Measurements from ENCODE around the gene AMBP.

AMBP gene

DNA sequence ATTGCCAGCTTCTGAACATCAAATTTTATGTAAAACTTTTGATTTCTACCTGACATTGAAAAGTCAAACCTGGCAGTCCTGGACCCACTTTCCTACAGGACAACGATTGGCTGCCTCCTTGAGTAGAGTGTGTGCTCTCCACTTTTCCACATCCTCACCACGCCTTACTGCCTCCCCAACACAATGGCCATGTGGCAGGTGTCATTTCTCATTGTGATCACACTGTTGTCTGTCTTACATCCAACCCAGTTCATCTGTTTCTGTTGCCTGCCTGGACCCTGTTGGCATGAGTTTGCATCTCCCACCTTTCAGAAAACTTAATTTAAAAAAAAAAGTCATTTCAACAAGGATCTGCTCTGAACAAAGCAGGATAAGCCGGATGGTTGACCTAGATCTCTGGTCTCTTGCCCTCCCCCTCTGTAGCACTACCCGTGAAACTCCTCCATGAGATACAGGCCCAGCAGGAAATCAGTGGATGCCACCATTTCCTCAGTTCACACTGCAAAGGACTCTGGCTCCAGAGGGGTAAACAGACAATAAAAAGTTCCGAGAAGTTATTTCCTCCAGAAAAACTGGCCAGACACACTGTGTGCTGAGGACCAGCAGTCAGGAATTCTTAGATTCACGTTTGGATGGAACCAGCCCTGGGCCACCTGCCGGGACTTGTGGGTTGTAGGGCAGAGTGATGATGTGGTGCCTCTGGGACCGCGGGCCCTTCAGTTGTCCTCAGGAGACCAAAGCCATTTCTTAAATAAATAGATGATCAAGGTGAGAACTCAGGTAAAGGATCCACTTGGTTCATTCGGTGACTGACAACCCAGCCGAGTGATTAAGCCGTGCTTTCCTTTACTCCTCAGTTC is 48.6 kb downstream of the AMBP start:
- DNase-seq, result no peak

DNA sequence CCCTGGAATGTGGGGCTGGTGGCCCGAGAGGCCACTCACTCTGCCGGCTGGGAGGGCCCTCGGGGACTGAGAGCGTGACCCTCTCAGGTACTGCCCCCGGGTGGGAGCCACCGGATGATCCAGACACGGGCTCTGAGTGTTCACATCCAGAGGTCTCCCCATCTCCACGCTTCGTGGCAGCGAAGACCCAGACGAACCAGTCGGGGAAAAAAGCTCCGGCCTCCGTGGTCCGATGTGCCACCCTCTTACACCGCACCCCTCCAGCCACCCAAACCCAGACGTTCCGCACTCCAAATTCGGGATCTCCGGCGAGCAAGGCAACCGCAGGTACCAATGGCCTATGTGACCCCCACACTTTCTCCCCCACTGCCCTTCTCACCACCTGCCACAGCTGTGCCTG is 49.5 kb downstream of the AMBP start:
- no peak for DNase-seq

DNA sequence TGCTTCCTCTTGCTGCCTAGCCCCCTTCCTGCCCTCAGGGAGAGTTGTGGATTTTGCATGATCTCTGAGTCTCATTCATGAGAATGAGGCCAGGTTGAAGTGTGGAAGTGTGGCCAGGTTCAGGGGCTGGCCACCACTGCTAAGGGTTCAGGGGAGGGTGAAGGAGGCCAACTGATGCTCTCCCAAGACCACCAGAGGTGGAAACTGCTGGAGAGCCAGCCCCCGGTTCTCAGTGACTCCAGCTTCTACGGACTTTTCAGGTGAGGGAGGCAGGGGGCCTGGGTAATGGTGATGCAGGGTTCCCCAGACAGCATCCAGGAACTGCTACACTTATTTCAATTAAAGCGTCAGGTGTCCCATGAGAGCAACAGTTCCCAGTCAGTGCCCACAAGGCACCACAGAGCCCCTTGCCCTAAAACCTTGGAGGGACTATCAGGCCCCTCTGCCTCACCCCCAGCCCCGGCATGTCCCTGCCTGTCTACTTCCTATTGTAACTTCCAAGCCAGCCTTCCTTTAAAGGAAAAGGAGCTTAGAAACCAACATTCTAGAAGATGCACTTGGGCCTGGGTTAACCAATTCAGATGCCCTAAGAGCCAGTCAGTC is 50.1 kb downstream of the AMBP start:
- DNase-seq, result no peak

DNA sequence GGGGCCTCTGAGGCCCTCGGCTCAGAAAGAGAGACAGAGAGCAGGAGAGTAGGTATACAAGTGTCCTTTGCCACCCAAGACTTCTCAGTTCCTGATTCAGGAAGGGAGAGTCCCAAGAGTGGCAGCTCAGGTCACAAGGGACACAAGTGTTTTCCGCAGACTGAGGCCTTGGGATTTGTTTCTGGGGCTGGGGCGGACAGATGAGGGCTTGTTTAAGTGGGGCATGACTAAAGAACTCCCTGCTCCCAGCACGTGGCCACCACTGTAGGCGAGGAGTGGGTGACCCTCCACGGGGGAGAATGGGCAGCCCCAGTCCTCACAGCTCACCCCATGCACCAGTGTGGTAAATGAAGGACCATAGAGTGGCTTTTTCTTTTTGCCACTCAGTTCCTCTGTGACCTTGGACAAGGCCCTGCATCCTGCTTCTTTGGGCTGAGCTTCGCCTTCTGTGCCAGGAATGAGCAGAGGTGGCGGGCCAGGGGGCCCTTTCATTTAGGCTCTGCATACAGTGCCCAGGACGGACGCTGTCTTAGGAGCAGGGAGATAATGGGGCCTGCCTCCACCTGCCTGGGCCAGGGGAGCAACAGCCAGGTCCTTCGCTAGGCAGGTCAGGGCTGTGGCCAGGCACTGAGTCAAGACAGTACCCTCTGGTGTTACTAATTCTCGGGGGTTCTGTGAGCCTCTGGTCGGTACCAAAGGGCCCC is 50.8 kb downstream of the AMBP start:
- DNase-seq, result no peak

DNA sequence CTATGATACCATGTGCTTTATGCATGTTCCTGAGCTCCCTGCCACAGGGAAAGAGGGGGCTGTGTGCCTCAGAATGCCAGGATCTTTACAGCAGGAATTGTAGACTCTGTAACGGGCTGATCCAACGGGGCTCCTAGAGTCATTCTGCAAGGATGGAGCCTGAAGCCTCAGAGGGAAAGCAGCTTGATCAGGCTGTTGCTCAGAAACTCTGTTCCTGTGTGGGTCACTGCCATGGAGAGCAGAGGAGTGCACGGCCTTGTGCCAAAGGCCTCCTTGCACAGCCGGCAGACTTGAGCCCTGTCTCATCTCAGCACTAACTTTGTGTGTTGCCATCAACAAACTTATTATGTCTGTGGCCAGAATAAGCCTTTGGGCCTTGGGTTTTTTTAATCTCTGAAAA is 51.8 kb downstream of the AMBP start:
- no peak for DNase-seq

DNA sequence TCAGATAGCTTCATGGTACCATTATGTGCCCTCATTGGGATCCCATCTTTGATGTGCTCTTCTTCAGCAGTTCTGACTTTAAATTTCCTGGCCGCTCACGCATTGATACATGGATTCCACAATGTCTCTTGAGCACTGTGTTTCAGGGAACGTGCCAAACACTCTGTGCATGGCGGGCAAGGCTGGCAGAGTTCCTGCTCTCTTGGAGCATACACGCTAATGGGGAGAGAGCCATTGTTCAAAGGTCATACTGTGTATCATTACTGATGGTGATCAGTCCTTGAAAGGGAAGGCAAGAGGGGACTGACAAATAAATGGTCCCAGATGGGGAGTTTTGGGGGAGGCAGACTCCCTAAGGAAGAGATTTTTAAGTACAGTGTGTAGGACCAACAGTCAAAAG is 52.3 kb downstream of the AMBP start:
- no peak for DNase-seq

DNA sequence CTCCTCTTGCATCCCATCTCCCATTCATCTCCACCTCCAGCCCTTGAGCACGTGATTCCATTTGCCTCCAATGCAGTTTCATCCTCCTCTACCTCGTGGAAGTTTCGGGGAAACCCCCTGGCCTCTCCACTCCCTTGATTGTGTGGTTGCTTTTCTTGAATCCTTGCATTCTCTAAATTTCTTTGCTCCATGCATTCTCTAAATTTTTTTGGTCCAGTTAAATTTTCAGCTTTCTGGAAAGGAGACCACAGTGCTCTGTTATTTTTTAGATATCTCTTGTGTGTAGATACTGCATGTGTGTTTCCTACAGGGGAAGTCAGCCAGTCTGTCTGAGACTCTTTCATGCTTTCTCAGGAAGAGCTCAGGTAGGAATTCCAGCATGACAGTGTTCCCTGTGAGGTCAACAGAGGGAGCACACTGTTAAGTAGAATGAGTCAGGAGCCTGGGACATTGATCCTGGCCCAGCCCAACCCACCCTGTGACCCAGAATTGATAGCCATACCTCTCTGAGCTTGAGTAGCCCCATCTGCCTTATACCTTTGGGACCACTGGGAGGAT is 52.8 kb downstream of the AMBP start:
- no peak for DNase-seq

DNA sequence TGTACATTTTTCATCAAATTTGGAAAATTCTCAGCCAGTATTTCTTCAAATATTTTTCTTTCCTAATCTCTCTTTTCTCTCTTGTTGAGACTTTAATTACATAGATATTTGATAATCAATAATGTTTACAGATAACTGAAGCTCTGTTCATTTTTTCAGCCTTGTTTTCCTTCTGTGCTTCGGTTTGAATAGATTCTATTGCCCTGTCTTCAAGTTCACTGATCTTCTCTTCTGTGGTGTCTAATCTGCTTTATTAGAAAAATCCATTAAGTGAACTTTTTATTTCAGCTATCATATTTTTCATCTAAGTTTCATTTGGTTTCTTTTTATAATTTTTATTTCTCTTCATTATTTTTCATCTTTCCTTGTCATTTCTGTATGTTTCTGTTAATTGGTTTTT is 54.1 kb downstream of the AMBP start:
- DNase-seq, result no peak

DNA sequence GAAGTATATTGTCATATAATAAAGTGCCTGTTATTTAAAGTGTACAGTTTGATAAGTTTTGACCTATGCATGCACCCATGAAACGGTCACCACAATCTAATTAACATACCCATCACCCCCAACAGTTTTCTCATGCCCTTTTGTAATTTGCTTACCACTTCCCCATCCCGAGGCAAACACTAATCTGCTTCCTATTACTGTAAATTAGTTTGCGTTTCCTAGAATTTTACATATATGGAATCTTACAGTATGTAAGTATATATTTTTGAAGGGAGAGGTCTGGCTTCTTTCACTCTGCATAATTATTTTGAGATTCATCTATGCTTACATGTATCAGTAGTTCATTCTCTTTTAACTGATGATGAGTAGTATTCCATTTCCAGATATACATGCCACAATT is 56.5 kb downstream of the AMBP start:
- no peak for DNase-seq

DNA sequence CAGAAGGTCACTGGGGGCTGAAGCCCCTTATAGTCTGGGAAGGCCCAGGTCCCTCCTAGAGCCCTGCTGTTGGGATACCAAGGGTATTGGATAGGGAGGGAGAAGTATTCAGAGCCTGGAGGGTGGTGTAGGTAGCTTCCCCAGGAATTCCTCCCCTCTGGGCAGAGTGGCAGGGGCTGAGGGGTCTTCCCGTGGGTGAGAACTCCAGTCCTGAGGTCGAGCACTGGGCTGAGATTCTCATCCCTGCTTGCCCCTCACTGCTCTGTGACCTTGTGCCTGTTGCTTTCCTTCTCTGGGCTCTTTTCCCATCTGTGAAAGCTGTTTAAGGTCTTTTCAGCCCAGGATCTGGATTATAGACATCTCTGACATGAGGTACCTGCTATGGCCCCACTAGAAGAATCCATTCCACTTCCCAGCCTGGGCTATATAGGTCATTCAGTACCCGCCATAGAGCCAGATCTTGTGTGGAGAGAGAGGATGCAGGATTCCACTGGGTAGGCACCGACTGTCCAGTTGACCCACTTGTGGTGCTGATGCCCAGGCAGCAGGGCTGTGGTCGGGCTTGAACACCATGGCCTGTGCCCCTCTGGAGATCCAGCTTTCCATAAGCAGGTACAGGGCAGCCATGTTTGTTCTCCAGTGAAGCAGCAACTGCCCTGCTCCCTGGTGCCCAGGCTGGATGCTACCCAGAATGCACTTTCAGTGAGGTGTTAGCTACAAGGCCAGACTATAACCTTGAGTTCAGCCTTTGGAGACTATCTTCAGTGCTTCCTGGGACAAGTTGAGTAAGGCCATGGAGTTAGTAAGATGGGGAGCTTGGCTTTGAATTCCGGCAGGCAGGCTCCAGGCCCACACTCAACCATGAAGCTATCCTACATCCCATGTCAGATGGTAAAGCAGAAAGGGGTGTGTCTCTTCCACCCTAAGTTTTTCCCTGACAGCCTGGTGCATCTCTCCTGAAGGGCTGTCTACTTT is 60.1 kb downstream of the AMBP start:
- DNase-seq, result peak; percentile 10

DNA sequence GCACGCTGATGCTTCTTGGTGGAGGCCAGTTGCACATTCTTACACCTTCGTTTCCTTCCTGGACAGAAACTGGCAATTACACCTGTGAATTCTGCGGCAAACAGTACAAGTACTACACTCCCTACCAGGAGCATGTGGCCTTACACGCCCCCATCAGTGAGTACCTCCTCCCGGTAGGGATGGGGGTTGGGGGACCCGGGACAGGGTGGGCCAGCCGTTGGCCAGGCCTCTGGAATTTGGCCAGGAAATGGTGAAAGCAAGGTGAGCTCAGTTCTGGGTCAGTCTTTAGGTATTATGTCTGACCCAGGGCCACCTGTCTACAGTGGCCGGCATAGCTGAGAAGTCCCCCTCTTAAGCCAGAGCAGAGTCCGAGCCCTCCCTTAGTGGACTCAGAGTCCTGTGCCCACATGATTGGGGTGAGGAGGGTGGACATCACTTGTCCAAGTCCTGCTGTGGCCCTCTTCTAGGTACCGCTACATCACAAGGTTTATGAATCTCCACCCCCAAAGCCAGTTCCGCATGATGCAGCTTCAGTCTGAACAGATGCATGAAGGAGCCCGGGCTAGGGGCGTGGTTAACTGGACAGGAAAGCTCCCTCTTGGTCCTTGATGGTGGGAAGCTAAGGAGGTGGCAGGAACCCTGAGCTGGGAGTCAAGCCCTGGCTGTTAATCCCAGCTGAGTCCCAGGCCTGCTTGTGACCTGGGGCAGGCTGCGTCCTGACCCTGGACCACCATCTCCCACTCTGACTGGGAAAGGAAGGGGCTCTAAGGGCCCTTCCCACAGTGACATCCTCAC is 61.3 kb downstream of the AMBP start:
- peak; percentile 14 for DNase-seq

DNA sequence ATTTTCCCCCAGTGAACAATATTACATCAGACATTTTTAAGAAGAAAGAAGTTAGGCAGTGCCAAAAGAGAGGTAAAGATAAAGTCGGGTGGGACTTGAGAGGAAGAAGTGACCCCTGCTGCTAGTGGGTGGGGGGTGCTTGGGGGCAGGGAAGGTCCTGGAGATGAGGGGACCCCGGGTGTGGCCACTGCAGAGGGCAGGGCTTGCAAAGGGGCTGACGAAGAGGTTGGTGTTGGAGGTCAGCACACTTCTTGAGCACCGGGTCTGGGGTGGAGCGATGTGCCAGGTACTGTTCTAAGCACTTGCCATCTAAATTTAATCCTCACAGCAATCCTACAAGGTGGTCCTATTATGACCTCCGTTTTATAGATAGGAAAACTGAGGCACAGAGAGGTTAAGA is 62.0 kb downstream of the AMBP start:
- peak; percentile 14 for DNase-seq

DNA sequence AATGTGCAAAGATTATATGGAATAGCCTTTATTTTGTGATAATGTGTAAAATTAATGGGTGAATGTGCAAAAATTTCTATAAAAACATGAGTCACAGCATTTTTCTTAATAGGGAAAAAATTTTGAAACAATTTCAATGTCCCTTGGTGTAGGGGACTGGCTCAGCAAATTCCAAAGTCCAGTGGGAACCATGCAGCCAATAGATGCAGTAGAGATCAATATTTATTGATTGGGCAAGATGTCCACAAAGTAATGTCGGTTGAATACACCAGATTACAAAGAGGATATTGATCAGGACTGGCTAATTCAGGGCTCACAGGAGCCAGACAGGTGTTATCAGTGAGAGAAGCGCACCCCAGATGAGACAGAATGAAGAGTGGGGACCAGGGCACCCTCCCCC is 62.5 kb downstream of the AMBP start:
- no peak for DNase-seq

DNA sequence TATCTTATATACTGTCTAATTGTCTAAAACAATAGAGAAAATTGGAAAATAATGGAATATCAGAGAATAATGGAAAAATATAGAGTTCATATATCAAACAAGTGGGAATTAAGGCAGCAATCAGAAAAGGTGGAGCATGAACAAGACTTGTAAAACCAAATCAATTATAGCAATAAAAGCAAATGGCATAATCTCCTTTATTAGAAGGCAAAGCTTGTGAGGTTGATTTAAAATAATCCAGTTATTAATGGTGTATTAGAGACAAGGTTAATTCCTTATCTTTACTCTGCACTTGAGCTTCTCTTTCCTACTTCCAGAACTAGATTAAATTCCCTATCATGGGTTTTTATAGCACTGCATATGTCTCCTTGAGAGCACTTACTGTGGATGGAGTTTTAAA is 64.1 kb downstream of the AMBP start:
- DNase-seq, result no peak

DNA sequence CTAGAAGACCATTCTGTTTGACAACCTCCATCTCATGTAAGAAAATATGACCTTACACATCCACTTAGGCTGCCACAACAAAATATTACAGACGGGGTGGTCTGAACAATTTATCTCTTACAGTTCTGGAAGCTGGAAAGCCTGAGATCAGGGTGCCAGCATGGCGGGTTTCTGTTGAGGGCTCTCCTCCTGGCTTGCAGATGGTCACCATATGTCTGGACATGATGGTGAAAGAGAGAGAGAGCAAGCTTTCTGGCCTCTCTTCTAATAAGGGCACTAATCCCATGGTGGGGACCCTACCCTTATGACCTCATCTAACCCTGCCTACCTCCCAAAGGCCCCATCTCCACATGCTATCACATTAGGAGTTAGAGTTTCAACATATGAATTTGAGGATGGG is 66.0 kb downstream of the AMBP start:
- DNase-seq, result no peak

DNA sequence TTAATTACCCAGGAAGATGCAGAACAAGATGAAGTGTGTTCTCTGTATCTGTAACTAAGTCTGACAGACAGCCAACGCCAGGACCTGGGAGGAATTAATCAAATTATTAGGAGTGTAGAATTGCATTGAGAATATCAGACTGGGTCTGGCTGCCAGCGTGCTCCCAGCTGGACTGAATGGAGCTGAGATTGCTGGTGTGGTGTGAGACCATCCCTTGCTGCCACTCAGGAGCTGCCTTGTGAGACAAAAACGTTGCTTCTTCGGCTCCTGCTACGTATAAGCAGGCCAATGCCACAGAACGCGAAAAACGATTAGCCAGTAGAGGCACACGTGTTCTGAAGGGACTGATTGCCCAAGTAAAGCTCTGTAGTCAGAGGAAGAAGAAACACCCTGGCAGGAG is 66.8 kb downstream of the AMBP start:
- peak; percentile 12 for DNase-seq
